Measurements from ENCODE around the gene LIMK1. TPM values are rescaled to one million over a fixed set of nuclear protein-coding genes. Genes with fewer than 3 reads are reported as not detected.

Gene LIMK1
- total RNA-seq, 1 experiment from 2014 or later: 49.9 TPM

Other genes with a start within 250 kb of the LIMK1 start
- 0.12 and 0.29 TPM in 2 replicates for gene METTL27, start 241.3 kb upstream of the LIMK1 start, total RNA-seq (2014; rRNA removed; shearing (Covaris generic))
- not detected in 2 replicates for gene TMEM270, start 222.6 kb upstream of the LIMK1 start, total RNA-seq (2014; rRNA removed; shearing (Covaris generic))
- gene ELN, start 55.6 kb upstream of the LIMK1 start, total RNA-seq (2014; rRNA removed; shearing (Covaris generic)): 0.12 and 0.59 TPM in 2 replicates
- gene EIF4H, start 90.6 kb downstream of the LIMK1 start, total RNA-seq (2014; rRNA removed; shearing (Covaris generic)): 190 and 239 TPM in 2 replicates
- 0.24 TPM in 1 of 2 replicates, not detected in the other for gene LAT2, start 126.2 kb downstream of the LIMK1 start, total RNA-seq (2014; rRNA removed; shearing (Covaris generic))
- 68.5 and 75.1 TPM in 2 replicates for gene RFC2, start 170.6 kb downstream of the LIMK1 start, total RNA-seq (2014; rRNA removed; shearing (Covaris generic))
- gene CLIP2, start 205.6 kb downstream of the LIMK1 start, total RNA-seq (2014; rRNA removed; shearing (Covaris generic)): 7.8 and 12.0 TPM in 2 replicates